Fibroblast of lung (primary cell): ENCODE results near the gene POFUT2.

ENCODE experiments used
- CTCF ChIP-seq, 2 donors: IDR thresholded peaks in 1 of 2; conservative IDR thresholded peaks in 1 of 2; 1 replicate in 1 of 2; 2 replicates in 1 of 2; pipeline ENCODE4 v1.5.1; 2011 to 2012; ENCODE audit warnings: low read length in 2 of 2, control low read depth in 1 of 2, inconsistent platforms in 1 of 2, low read depth in 1 of 2, mild to moderate bottlenecking in 1 of 2
- EZH2 ChIP-seq: IDR thresholded peaks from 2 replicates; pipeline ENCODE4 v1.5.1; 2012; ENCODE audit warnings: low read length, control low read depth, mild to moderate bottlenecking; ENCODE audit errors: missing control alignments

DNA sequence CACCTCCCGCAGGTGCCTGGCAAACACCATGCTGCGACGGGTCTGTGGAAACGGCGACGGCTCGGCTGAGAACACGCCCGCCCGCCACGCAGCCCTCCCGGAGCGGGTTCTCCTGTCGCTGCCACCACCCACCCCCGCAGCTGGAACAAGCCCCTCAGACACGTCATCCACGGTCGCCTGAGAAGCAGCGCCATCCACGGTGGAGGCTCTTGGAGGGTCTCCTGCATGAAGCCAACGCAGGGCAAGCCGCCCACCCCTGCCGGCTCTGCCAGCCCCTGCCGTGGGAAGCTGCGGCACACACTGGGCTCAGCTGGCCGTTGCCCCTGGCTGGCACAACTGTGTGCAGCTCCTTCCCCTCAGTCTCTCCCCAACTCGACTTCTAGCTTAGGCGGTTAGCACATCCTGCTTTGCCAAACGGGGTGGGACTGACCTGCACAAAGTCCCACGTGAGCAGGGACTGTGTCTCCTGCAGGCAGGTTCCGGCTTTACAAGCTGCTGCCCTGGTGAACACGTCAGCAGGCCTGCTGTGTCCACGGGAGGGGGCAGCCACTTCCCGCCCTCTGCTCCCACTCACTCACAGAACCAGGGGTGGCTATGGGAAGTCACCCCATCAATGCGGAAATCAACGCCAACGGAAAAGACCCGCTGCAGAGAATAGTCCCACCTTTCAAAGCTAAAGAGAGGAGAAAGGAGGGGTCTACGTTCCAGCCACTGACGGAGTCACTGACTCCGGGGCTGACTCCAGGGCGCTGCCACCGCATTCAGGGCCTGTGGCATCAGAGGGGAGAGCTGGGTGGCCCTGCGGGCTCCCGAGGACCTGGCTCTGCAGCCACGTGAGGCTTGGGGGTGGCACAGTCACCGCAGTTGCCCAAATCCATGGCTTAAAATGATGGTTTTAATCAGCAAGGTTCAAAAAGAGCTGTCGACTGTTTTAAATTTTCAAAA, 10.3 kb downstream of the POFUT2 start:
- TF ChIP-seq CTCF (conservative IDR thresholded peaks at IDR 0.05 in 1 of 2, IDR thresholded peaks at IDR 0.05 in 1 of 2; ENCODE audit: low read depth in 1 of 2, low read length in 2 of 2) = no peak
- TF ChIP-seq EZH2 = no peak
